Germinal center (tissue), 1 donor: ENCODE results near the gene EN2.

ENCODE experiments used
- DNase-seq: peaks from one replicate; pipeline ENCODE4 v3.0.0; 2012; ENCODE audit warnings: mixed read lengths, low spot score

The EN2 gene

GRCh38 chr7:155508376-155509358 lies 50.7 kb downstream of the EN2 start:
- no peak for DNase-seq

- DNase-seq = no peak
Observed at GRCh38 chr7:155509359-155509724, 51.4 kb downstream of the EN2 start.

- no peak for DNase-seq
Observed at GRCh38 chr7:155509725-155510551, 52.0 kb downstream of the EN2 start.

- no peak for DNase-seq
Observed at GRCh38 chr7:155510975-155511701, 53.2 kb downstream of the EN2 start.

- no peak for DNase-seq
Observed at GRCh38 chr7:155511702-155511996, 53.7 kb downstream of the EN2 start.

- DNase-seq = no peak
Observed at GRCh38 chr7:155512246-155512887, 54.4 kb downstream of the EN2 start.

GRCh38 chr7:155513543-155514285 lies 55.8 kb downstream of the EN2 start:
- DNase-seq = no peak

GRCh38 chr7:155514296-155514695 lies 56.4 kb downstream of the EN2 start:
- no peak for DNase-seq
